Right lobe of liver (tissue), 4 donors: ENCODE data around the gene VSTM2B.

Experiments used
- POLR2A ChIP-seq: fragments of 450-650 bp; IDR thresholded peaks from one replicate; pipeline ENCODE4 v1.6.1; 2017; ENCODE audit warnings: antibody characterized with exemption, mild to moderate bottlenecking
- TF ChIP-seq, protein P1 (sequence below), 4 donors: fragments of 200-600 bp in 3 of 4; fragments of 450-650 bp in 1 of 4; IDR thresholded peaks; one replicate each; pipeline versions ENCODE4 v1.5.1 to v1.8.0; 2016 to 2022; ENCODE audit warnings: antibody characterized with exemption in 4 of 4, mild to moderate bottlenecking in 2 of 4
- donor health status: DM: no; HTN: no; CAD: no.
- donor health status: DM: no; HTN: no; CAD: no.
- donor health status: DM: no; HTN: yes; CAD: no.

DNA sequence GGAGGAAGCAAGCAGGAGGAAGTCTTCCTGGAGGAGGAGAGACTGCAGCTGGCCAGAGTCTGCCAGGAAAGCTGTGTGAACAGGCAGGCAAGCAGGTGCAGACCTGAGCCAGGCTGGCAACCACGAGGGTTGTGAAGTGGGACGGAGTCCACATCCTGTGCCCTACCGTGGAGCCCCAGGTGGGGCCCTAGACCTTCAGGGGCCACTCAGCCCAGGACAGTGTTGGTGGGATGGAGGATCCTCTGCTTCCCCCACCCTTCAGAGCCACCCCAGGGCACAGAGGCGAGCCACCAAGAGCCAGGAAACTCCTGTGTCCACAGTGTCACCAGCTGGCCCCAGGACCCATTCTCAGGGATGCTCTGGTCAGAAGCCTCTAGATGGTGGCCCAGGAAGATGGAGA is 8.4 kb upstream of the VSTM2B start:
- TF ChIP-seq, protein P1, sequence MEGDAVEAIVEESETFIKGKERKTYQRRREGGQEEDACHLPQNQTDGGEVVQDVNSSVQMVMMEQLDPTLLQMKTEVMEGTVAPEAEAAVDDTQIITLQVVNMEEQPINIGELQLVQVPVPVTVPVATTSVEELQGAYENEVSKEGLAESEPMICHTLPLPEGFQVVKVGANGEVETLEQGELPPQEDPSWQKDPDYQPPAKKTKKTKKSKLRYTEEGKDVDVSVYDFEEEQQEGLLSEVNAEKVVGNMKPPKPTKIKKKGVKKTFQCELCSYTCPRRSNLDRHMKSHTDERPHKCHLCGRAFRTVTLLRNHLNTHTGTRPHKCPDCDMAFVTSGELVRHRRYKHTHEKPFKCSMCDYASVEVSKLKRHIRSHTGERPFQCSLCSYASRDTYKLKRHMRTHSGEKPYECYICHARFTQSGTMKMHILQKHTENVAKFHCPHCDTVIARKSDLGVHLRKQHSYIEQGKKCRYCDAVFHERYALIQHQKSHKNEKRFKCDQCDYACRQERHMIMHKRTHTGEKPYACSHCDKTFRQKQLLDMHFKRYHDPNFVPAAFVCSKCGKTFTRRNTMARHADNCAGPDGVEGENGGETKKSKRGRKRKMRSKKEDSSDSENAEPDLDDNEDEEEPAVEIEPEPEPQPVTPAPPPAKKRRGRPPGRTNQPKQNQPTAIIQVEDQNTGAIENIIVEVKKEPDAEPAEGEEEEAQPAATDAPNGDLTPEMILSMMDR (IDR thresholded peaks at IDR 0.05) = no peak
- no peak for TF ChIP-seq POLR2A
